ENCODE results near the gene SHANK3.

Gene SHANK3

DNA sequence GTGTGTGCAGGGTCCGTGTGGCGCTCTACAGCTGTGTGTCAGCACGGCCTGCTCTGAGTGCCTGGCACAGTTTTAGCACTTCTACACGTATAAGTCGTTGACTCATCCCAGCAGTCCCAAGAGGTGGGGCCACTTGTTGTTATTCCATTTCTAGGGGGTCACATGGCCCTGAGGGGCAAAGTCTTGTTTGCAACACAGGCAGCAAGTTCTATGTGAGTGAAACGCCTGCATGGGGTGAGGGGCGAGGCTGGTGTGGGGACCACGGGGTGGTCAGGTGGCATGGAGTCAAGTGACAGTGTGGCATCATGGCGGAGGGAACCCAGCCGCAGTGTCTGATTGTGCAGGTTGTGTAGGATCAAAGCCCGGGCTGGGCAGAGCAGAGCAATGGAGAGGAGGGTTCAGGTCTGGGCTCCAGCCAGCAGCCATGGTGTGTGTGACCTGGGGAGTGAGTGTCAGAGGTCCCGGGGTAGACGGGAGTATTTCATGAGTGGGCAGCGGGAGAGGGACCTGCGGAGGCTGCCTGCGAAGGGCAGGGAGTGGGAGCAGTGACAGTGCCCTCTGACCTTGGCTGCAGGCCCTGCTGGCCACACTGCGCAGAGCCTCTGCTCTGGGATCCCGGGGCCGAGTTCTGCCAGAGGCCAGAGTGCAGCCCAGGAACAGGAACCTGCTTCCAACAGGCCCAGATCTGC is 27.9 kb downstream of the SHANK3 start:
- no peak for DNase-seq

GRCh38 chr22:50701076-50701419 is 28.4 kb downstream of the SHANK3 start:
- DNase-seq, result no peak

- DNase-seq, result no peak
These were observed 29.0 kb downstream of the SHANK3 start for GRCh38 chr22:50701428-50702154.

DNA sequence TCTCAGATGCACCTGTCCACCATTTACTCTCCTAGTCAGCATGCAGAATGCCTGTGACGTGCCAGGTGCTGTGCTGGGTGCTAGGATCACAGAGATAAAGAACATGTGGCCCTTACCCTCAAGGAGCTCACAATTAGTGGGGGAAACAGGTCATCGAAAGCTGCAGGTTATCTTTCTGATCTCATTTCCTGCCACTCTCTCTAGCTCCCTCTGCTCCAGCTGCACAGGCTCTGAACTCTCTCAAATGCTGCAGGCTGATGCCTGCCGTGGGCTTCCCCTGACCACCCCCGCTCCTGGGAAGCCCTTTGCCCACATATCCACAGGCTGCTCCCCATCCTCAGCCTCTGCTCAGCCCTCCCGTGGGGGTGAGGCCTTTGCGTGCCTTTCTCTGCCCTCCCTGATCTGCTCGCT is 29.6 kb downstream of the SHANK3 start:
- DNase-seq, result no peak

- DNase-seq, result no peak
These were observed 30.4 kb downstream of the SHANK3 start for GRCh38 chr22:50702821-50703725.

- no peak for DNase-seq
These were observed 31.3 kb downstream of the SHANK3 start for GRCh38 chr22:50703726-50704509.

DNA sequence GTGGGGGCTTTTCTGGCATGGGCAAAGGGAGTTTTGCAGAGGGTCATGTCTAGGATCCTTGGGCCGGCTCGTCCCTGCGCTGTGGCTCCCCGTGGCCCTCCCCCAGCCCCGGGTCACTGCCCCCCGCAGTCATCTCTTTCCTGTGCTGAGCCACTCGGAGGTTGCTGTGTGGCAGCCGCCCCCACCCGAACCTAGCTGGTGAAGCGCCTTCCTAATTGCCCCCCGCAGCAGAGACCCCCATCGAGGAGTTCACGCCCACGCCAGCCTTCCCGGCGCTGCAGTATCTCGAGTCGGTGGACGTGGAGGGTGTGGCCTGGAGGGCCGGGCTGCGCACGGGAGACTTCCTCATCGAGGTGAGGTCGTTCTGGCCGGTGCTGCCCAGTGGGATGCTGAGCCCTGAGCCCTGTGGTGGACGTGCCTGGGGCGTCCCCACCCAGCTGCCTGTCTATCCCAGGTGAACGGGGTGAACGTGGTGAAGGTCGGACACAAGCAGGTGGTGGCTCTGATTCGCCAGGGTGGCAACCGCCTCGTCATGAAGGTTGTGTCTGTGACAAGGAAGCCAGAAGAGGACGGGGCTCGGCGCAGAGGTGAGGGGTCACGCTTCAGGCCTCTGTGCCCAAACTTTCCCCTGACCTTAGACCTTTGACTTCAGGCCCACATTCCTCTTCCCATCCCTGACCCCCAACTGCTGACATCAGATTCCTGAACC is 32.0 kb downstream of the SHANK3 start:
- no peak for DNase-seq

DNA sequence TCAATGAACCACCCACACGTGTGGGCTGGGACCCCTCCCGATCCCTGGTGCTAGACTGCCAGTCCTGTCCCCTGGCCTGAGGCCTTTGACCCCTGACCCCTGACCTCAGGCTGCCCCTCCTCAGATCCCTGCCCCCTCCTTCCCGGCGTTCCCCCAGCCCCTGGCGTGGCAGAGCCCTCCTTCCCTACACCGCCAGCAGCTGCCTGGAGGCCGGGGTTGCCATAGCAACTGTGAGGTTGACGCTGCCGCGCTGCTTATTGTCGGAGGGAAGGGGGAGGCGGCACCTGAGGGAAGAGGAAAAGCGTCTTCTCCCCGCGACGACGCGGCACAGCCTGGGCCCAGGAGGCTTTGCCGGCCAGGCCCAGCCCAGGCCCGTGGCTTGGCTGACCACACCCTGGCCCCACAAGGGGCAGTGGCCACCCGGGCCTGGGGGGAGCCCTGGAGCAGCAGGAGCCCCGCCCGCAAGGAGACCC is 32.6 kb downstream of the SHANK3 start:
- DNase-seq, result no peak

DNA sequence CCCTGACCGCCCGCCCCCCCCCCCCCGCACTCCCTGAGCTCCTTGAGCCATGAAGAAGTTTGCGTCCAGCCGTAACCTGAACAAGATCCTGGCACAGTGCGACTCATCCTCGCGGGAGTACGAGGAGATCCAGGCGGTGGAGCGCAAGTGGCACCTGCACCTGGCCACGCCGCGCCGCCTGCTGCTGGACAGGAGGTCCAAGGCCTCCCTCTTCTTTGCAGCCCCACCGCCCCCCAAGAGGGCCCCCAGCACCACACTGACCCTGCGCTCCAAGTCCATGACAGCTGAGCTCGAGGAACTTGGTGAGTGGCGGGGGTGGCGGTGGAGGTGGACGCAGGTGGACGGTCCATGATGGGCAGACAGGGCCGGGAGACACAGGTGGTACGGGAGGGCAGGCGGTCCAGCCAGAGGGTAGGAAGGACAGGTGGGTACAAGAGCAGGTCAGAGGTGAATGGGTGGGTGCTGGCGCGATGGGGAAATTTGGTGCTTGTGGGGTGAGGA is 33.3 kb downstream of the SHANK3 start:
- no peak for DNase-seq

DNA sequence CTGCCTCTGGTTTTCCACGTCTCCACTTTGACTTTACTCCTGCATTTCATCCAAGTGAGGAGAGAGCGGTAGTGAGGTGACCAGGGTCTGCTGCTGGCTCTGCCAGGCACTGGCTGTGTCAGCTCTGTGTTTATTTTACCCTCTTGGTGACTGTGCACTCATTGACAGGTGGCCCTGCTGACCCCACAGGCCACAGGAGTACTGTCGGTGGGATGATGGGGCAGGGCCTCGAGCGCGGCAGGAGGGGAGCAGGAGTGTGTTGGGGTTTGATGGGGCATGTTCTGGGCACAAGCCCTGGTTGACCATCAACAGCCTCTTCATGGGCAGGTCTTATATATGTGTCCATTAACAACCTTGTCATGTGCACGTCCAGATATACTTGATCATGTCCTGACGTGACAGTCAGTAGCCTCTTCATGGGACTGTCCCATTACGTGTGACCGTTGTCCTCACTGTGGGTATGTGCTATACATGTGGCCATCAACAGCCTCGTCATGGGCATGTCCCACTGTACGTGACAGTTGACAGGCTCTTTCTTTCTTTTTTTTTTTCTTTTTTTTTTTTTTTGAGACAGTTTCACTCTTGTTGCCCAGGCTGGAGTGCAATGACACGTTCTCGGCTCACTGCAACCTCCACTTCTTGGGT is 34.0 kb downstream of the SHANK3 start:
- DNase-seq, result no peak

- no peak for DNase-seq
These were observed 35.9 kb downstream of the SHANK3 start for GRCh38 chr22:50708474-50708873.

- no peak for DNase-seq
These were observed 36.4 kb downstream of the SHANK3 start for GRCh38 chr22:50708996-50709395.

GRCh38 chr22:50710221-50710620 is 37.6 kb downstream of the SHANK3 start:
- no peak for DNase-seq

DNA sequence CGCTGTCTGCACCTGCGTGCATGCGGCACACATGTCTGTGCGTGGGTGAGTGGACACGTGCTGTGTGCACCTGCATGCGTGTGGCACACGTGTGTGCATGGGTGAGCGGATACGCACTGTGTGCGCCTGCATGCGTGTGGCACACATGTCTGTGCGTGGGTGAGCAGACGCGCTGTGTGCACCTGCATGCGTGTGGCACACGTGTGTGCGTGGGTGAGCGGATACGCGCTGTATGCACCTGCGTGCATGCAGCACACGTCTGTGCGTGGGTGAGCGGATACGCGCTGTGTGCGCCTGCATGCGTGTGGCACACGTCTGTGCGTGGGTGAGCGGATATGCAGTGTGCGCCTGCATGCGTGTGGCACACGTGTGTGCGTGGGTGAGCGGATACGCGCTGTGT is 38.3 kb downstream of the SHANK3 start:
- DNase-seq, result no peak

GRCh38 chr22:50711446-50712340 is 39.1 kb downstream of the SHANK3 start:
- DNase-seq, result no peak

DNA sequence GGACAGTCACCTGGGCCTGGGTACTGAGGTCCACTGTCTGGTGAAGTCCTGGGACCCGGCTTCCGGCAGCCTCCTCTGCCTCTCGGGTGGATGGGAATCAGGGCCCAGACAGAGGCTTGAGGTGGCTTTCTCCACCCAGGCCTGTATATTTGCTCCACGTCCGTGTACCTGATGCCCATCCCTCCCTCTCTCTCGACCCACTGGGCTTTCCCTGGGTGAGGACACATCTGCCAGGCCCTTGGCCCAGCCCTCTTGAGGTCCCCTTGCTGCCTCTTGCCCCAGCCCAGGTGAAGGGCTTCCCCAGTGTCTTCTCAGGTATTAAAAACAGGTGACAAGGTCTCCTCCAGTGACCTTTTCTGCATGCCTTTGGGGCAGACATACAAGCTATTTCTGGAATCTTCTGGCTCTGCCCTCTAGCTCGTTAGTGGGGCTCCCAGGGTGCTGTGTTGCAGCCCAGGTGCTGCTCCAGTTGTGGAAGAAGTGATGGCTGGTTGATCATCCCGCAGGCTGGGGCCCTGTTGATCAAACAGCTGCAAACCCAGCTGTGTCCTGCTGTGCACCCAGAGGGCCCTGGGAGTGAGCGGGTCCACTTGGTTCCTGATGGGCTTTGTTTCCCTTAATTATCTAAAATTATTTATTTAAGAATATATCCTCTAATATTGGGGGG is 39.9 kb downstream of the SHANK3 start:
- no peak for DNase-seq

- DNase-seq, result no peak
These were observed 40.4 kb downstream of the SHANK3 start for GRCh38 chr22:50713008-50713385.

DNA sequence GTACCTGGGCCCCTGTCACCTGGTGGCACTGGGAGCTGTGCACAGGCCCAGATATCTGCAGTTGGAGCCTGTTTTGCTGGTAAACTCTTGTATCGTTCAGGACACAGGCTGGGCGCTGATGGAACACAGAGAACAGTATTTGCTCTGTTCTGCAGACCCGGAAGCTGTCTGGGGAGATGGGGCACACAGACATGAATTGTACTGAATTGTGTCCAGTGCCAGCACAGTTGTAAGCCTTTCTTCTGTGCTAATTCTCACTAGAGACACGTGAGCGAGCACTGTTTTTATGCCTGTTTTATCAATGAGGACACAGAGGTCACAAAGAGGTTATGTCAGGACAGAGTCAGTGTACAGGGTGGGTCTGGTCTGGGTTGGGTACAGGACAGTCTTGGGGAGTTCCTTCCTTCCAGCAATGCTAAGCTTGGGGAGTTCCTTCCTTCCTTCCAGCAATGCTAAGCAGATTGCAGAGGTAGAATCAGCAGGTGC is 41.0 kb downstream of the SHANK3 start:
- DNase-seq, result no peak

DNA sequence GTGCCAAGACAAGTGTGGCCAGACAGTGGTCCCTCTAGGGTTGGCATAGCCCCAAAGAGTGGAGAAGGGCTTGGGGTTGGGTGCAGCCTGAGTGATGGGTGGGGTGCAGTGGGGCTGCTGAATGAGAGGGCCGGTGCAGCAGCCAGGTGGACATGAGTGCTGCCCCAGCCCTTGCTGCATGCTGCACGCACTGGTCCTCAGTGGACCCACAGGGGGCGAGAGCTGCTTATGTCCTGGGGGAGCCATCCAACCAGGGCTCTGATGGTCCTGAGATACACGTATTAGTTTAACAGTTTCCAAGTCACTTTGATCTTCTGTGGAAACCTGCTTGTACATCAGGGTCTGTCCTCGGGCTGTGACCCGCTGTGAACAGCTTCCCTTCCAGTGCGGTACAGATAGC is 41.5 kb downstream of the SHANK3 start:
- no peak for DNase-seq
